T-cell (primary cell): ENCODE data around the gene TMEM86A. TPM values are rescaled to one million over a fixed set of nuclear protein-coding genes. Genes with fewer than 3 reads are reported as not detected.

Experiments
- ATAC-seq, 4 experiments: fragments of 200-7000 bp in 3 of 4; fragments of 150-1000 bp in 1 of 4; cut with Tn5 transposase; replicated peaks in 1 of 4; 1 replicate in 3 of 4; 2 replicates in 1 of 4; pipeline ENCODE4 v1.10.0; 2021; ENCODE audit warnings: moderate library complexity in 3 of 4, mild to moderate bottlenecking in 2 of 4, moderate number of reproducible peaks in 1 of 4
- CTCF ChIA-PET, 2 donors: fragments of 300-600 bp; sonication (Branson Sonifier 250); formaldehyde crosslinking; loops; one replicate each; lab custom pipeline; 2022; ENCODE audit warnings: antibody characterized with exemption in 2 of 2; lab: Charles Lee
- POLR2A ChIA-PET, 2 donors: fragments of 300-600 bp; sonication (Branson Sonifier 250); formaldehyde crosslinking; loops; one replicate each; lab custom pipeline; 2022; ENCODE audit warnings: antibody characterized with exemption in 2 of 2; lab: Charles Lee
- DNase-seq, 35 experiments: peaks; one replicate each; pipeline versions ENCODE4 v3.0.0 to v3.0.0-alpha.2; 2013 to 2023
- H3K27ac ChIP-seq: one replicate; pipeline ENCODE4 v1.5.1; 2013; ENCODE audit warnings: low read length
- H3K27me3 ChIP-seq, 2 experiments: replicated peaks in 1 of 2; 1 replicate in 1 of 2; 2 replicates in 1 of 2; pipeline versions ENCODE4 v1.6.1 to v1.7.0; 2013; ENCODE audit warnings: low read length in 1 of 2, mixed read lengths in 1 of 2; ENCODE audit not compliant: control insufficient read depth in 2 of 2, insufficient read depth in 2 of 2; ENCODE audit errors: extremely low read depth in 1 of 2
- H3K36me3 ChIP-seq, 2 donors: 1 replicate in 1 of 2; 2 replicates in 1 of 2; pipeline versions ENCODE4 v1.6.1 to v1.7.0; 2013; ENCODE audit warnings: low read length in 1 of 2; ENCODE audit not compliant: control insufficient read depth in 2 of 2, insufficient read depth in 1 of 2; ENCODE audit errors: extremely low read depth in 1 of 2
- H3K4me1 ChIP-seq, 2 experiments: 1 replicate in 1 of 2; 2 replicates in 1 of 2; pipeline versions ENCODE4 v1.6.1 to v1.7.0; 2013; ENCODE audit warnings: low read length in 2 of 2, mixed read lengths in 1 of 2; ENCODE audit not compliant: insufficient read depth in 2 of 2, control insufficient read depth in 1 of 2; ENCODE audit errors: extremely low read depth in 1 of 2
- H3K4me3 ChIP-seq, 2 donors: 1 replicate in 1 of 2; 2 replicates in 1 of 2; pipeline versions ENCODE4 v1.5.1 to v1.7.0; 2013; ENCODE audit warnings: mild to moderate bottlenecking in 2 of 2, low read length in 1 of 2, moderate library complexity in 1 of 2; ENCODE audit not compliant: control insufficient read depth in 1 of 2; ENCODE audit errors: extremely low read depth in 1 of 2
- H3K9me3 ChIP-seq: 2 replicates; pipeline ENCODE4 v1.7.0; 2013
- H3K27ac Mint-ChIP-seq, 2 donors: one replicate each; pipeline ENCODE4 v1.8.0; 2020 to 2021; ENCODE audit warnings: mild to moderate bottlenecking in 2 of 2, mixed read lengths in 2 of 2
- H3K27me3 Mint-ChIP-seq, 2 donors: one replicate each; pipeline ENCODE4 v1.8.0; 2021 to 2022; ENCODE audit warnings: mixed read lengths in 2 of 2
- H3K36me3 Mint-ChIP-seq: one replicate; pipeline ENCODE4 v1.8.0; 2021; ENCODE audit warnings: mixed read lengths
- H3K4me1 Mint-ChIP-seq, 3 donors: one replicate each; pipeline ENCODE4 v1.8.0; 2020 to 2022; ENCODE audit warnings: mixed read lengths in 3 of 3, mild to moderate bottlenecking in 1 of 3
- H3K4me3 Mint-ChIP-seq, 3 donors: one replicate each; pipeline ENCODE4 v1.8.0; 2020 to 2022; ENCODE audit warnings: mild to moderate bottlenecking in 3 of 3, mixed read lengths in 3 of 3, moderate library complexity in 3 of 3
- H3K9me3 Mint-ChIP-seq, 3 donors: one replicate each; pipeline ENCODE4 v1.8.0; 2020 to 2022; ENCODE audit warnings: mixed read lengths in 3 of 3
- WGBS: methylation state at CpG from one replicate; pipeline ENCODE4 v1.1.5; 2013; ENCODE audit warnings: missing lambda C conversion rate; ENCODE audit not compliant: insufficient coverage; 5-methylcytosine and 5-hydroxymethylcytosine counted together
- total RNA-seq, 35 experiments: library from RNA in 6 of 35; stranded (reverse) in 6 of 35; fragments of 120-200 nt in 1 of 35; gene quantifications; one replicate each; pipeline versions ENCODE4 v1.2.1 to v1.2.4 and lab custom pipeline; 2013 to 2026

The TMEM86A gene
- total RNA-seq, 5 donors from 2014 or later (not counting 1 experiment from before 2014, with no cell fraction given), result 2.5 to 6.8 (median 3.5) TPM

DNA sequence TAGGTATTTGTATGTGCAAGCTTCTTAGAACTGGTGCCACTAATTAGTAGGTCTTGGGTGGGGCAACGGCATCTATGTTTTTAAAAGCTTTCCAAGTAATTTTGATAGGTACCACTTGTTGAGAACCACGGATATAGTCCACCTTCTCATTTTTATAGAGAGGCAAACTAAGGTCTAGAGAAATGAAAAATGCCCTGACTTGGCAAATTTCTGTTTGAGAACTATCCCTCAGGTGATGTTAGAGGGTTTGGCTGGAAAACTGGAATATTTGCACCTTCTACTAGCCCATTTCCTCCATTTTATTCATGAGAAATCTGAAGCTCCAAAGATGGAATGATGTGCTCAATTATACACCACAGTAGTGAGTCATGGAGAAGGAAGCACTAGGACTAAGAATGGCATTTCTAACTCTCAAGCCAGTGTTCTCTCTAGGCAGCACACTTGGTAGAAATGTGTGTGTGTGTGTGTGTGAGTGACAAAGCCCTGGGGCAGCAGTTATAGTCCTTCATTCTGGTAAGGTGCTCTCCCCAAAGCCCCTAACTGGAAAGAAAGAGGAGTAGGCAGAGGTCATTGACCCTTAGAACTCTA lies 1.8 kb upstream of the TMEM86A start:
- WGBS, result no CpG with 5 or more reads among the region's 2 CpGs
- no peak overlapping the region for H3K4me3 Mint-ChIP-seq

DNA sequence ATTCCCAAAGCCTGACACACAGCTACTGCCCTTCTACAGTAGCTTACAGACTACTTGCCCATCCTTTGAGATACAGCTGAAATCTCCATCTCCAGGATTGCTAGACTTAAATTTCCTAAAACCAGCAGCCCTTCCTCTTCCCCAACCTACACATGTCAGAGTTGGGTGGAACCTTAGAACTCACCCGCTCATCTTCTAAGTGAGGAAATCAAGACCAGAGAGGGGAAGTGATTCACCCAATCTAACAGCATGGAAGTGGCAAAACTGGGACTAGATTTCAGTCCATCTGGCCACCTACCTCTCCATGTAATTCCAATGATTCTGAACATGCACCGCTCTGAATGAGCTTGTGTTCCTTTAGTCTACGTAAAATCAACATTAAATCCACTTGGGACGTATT lies 1.0 kb upstream of the TMEM86A start:
- Mint-ChIP-seq H3K36me3 (no peaks in the 10 kb centered on the region), H3K9me3 (no peaks in the 10 kb centered on the region), H3K4me3 (peak overlapping the region in 1 of 3 donors; percentile 61), H3K27ac (peak overlapping the region; percentile 77 to 82), H3K27me3 (peaks cover 0 to 3% of the 10 kb centered on the region in 2 donors), H3K4me1 (peaks cover 17 to 20% (median 20%) of the 10 kb centered on the region in 3 donors)
- ATAC-seq (no peak), DNase-seq (no peak)
- Histone ChIP-seq H3K4me3 (no peak overlapping the region), H3K27ac (no peak overlapping the region), H3K9me3 (no peaks in the 10 kb centered on the region), H3K36me3 (no peaks in the 10 kb centered on the region), H3K27me3 (peaks cover 0 to 17% of the 10 kb centered on the region in 2 experiments), H3K4me1 (peaks cover 2 to 15% of the 10 kb centered on the region in 2 experiments)
- CTCF ChIA-PET, result interaction anchor here (0.5 to 1.0 kb wide), 3 partner anchors 24 to 386 kb away, joined by 3 to 4 read pairs (median 3); no protein-coding TSS in a partner anchor
- POLR2A ChIA-PET, result no interaction called here
- WGBS, result 100% methylated on average over 3 of the region's 4 CpGs

More for the DNA sequence above, 1.8 kb upstream of the TMEM86A start:
- CTCF ChIA-PET, result interaction anchor here in 1 of 2 donors (0.5 kb wide), 1 partner anchor 535 kb away, joined by 6 read pairs; no protein-coding TSS in a partner anchor
- POLR2A ChIA-PET, result interaction anchor here in 1 of 2 donors (0.5 kb wide), 1 partner anchor 169 kb away, joined by 5 read pairs; no protein-coding TSS in a partner anchor
- Histone ChIP-seq H3K27me3 (peaks cover 0 to 17% of the 10 kb centered on the region in 2 experiments), H3K9me3 (no peaks in the 10 kb centered on the region), H3K4me3 (no peak overlapping the region), H3K27ac (no peak overlapping the region), H3K4me1 (peaks cover 2 to 15% of the 10 kb centered on the region in 2 experiments), H3K36me3 (no peaks in the 10 kb centered on the region)
- Mint-ChIP-seq H3K27ac (no peak overlapping the region), H3K9me3 (no peaks in the 10 kb centered on the region), H3K27me3 (peaks cover 0 to 3% of the 10 kb centered on the region in 2 donors), H3K36me3 (no peaks in the 10 kb centered on the region), H3K4me1 (peaks cover 17 to 20% (median 20%) of the 10 kb centered on the region in 3 donors)
- DNase-seq (no peak), ATAC-seq (no peak)

DNA sequence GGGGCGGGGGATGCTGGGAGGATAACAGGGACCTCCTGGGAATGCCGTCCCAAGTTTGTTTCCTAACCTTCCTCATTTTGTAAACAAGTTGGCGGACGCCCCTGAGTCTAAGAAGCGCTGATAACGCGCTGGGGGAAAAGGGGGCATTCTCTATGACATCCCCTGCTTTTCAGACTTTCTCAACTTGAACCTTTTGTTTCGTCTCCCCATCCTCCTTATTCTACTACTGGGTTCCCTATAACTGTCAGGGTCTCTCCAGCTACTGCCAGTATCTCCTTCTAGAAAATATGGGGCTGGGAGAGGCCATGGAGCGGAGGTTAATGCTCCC lies 654 bp downstream of the TMEM86A start:
- DNase-seq (no peak), ATAC-seq (no peak)
- H3K4me3 ChIP-seq, result peak overlapping the region; percentile 57 to 60
- Mint-ChIP-seq H3K27ac (peak overlapping the region in 1 of 2 donors; percentile 16), H3K4me1 (peaks cover 17 to 28% (median 20%) of the 10 kb centered on the region in 3 donors), H3K4me3 (peak overlapping the region; percentile 61 to 81 (median 77)), H3K36me3 (no peaks in the 10 kb centered on the region), H3K27me3 (peaks cover 0 to 3% of the 10 kb centered on the region in 2 donors), H3K9me3 (no peaks in the 10 kb centered on the region)
- H3K36me3 ChIP-seq, result no peaks in the 10 kb centered on the region
- ChIA-PET CTCF (no interaction called here), POLR2A (interaction anchor here in 1 of 2 donors (1.4 to 1.5 kb wide), 2 partner anchors 63 to 68 kb away, joined by 3 to 4 read pairs; no protein-coding TSS in a partner anchor)
- H3K27ac ChIP-seq, result no peak overlapping the region
- no CpG with 5 or more reads among the region's 9 CpGs for WGBS
- peaks cover 2 to 15% of the 10 kb centered on the region in 2 experiments for H3K4me1 ChIP-seq
- no peaks in the 10 kb centered on the region for H3K9me3 ChIP-seq
- H3K27me3 ChIP-seq, result peaks cover 0 to 17% of the 10 kb centered on the region in 2 experiments

DNA sequence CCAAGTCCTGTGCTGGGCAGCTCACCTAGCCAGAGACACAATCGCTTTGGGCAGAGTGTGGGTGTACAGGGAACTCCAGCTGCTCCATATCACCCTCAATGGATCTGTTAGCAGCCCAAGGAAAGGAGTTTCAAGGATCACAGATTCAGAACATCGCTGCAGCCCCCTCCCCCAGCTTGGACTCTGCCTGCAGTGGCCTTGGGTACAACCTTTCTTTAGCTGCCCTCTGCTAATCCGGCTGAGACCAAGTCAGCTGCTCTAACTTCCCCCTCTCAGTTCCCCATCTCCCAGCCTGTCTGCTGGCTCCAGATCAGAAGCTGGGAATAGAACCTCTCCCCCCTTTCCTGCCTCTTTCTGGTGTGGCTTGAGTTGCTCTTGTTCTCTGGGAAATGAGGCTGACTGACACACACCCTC lies 1.3 kb downstream of the TMEM86A start:
- ATAC-seq, result no peak
- H3K4me1 ChIP-seq, result peaks cover 2 to 15% of the 10 kb centered on the region in 2 experiments
- H3K27me3 ChIP-seq, result peaks cover 0 to 17% of the 10 kb centered on the region in 2 experiments
- POLR2A ChIA-PET, result interaction anchor here in 1 of 2 donors (1.4 kb wide), 1 partner anchor 68 kb away, joined by 4 read pairs; no protein-coding TSS in a partner anchor
- H3K27ac ChIP-seq, result no peak overlapping the region
- Mint-ChIP-seq H3K4me1 (peaks cover 19 to 34% (median 25%) of the 10 kb centered on the region in 3 donors), H3K9me3 (no peaks in the 10 kb centered on the region), H3K27ac (peak overlapping the region; percentile 46 to 55), H3K4me3 (peak overlapping the region; percentile 61 to 81 (median 77)), H3K27me3 (peaks cover 0 to 3% of the 10 kb centered on the region in 2 donors), H3K36me3 (no peaks in the 10 kb centered on the region)
- 93% methylated on average over 3 of the region's 3 CpGs for WGBS
- CTCF ChIA-PET, result no interaction called here
- no peak overlapping the region for H3K4me3 ChIP-seq
- no peaks in the 10 kb centered on the region for H3K9me3 ChIP-seq
- no peak for DNase-seq
- no peaks in the 10 kb centered on the region for H3K36me3 ChIP-seq

DNA sequence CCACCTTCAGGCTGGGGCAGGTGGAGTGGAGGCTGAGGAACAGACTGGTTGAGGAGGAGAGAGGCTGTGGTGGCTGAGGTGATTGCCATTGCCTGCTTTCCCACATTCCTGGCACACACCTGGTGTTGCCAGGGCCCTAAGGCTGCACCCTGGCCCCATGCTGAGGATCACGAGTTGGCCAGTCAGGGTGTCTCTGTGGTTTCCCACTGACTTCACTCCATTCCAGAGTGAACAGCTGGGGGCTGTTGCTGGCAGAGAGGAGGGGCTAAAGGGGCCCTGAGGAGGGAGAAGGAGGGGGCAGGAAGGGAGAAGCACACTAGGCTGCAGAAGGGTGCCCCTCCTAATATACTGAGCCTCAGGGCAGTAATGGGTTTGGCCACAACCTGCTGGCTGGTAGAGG lies 1.8 kb downstream of the TMEM86A start:
- peaks cover 0 to 4% of the 10 kb centered on the region in 2 donors for H3K27me3 Mint-ChIP-seq
- H3K4me1 Mint-ChIP-seq, result peaks cover 23 to 39% (median 30%) of the 10 kb centered on the region in 3 donors
- ATAC-seq (no peak), DNase-seq (no peak)
- Histone ChIP-seq H3K4me1 (peaks cover 2 to 18% of the 10 kb centered on the region in 2 experiments), H3K27me3 (peaks cover 0 to 17% of the 10 kb centered on the region in 2 experiments), H3K4me3 (no peak overlapping the region), H3K9me3 (no peaks in the 10 kb centered on the region), H3K36me3 (no peaks in the 10 kb centered on the region), H3K27ac (no peak overlapping the region)
- no peaks in the 10 kb centered on the region for H3K36me3 Mint-ChIP-seq
- ChIA-PET POLR2A (no interaction called here), CTCF (no interaction called here)
- H3K4me3 Mint-ChIP-seq, result peak overlapping the region; percentile 61 to 81 (median 77)
- no CpG with 5 or more reads among the region's 1 CpG for WGBS
- no peaks in the 10 kb centered on the region for H3K9me3 Mint-ChIP-seq
- no peak overlapping the region for H3K27ac Mint-ChIP-seq

DNA sequence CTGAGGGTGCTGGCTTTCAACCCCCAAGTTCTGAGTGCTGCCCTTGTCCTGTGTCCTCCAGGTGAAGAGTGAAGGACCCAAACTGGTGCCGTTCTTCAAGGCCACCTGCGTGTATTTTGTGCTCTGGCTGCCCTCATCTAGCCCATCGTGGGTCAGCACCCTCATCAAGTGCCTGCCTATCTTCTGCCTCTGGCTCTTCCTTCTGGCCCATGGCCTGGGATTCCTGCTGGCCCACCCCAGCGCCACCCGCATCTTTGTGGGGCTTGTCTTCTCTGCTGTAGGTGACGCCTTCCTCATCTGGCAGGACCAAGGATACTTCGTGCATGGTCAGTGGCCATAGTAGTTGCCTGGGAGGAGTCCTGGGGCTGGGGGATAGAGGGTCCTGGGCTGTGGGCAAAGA lies 2.3 kb downstream of the TMEM86A start:
- no peaks in the 10 kb centered on the region for H3K9me3 ChIP-seq
- DNase-seq, result no peak
- no peak overlapping the region for H3K4me3 ChIP-seq
- peaks cover 28 to 44% (median 35%) of the 10 kb centered on the region in 3 donors for H3K4me1 Mint-ChIP-seq
- peaks cover 0 to 20% of the 10 kb centered on the region in 2 experiments for H3K27me3 ChIP-seq
- POLR2A ChIA-PET, result no interaction called here
- 84% methylated on average over 7 of the region's 7 CpGs for WGBS
- H3K27me3 Mint-ChIP-seq, result peaks cover 0 to 4% of the 10 kb centered on the region in 2 donors
- CTCF ChIA-PET, result no interaction called here
- H3K36me3 ChIP-seq, result no peaks in the 10 kb centered on the region
- H3K9me3 Mint-ChIP-seq, result no peaks in the 10 kb centered on the region
- H3K4me1 ChIP-seq, result peaks cover 2 to 23% of the 10 kb centered on the region in 2 experiments
- ATAC-seq, result no peak
- H3K27ac ChIP-seq, result no peak overlapping the region
- peak overlapping the region in 2 of 3 donors; percentile 25 to 36 for H3K4me3 Mint-ChIP-seq
- no peaks in the 10 kb centered on the region for H3K36me3 Mint-ChIP-seq
- no peak overlapping the region for H3K27ac Mint-ChIP-seq
